Chondrocyte (in vitro differentiated cells): ENCODE data around the gene MRPL43. TPM values are rescaled to one million over a fixed set of nuclear protein-coding genes. Genes with fewer than 3 reads are reported as not detected.

Experiments used
- DNase-seq: peaks from one replicate; pipeline ENCODE4 v3.0.0; 2021; ENCODE audit warnings: mixed read lengths, low spot score
- H3K27ac Mint-ChIP-seq: one replicate; pipeline ENCODE4 v1.8.0; 2021; ENCODE audit warnings: mild to moderate bottlenecking, moderate library complexity, mixed read lengths; ENCODE audit not compliant: unreplicated experiment
- H3K27me3 Mint-ChIP-seq: 2 replicates; pipeline ENCODE4 v1.8.0; 2021; ENCODE audit warnings: low read depth, mixed read lengths
- H3K36me3 Mint-ChIP-seq: 2 replicates; pipeline ENCODE4 v1.8.0; 2021; ENCODE audit warnings: low read depth, mixed read lengths
- H3K4me1 Mint-ChIP-seq: 2 replicates; pipeline ENCODE4 v1.8.0; 2021; ENCODE audit warnings: low read depth, mild to moderate bottlenecking, mixed read lengths
- H3K4me3 Mint-ChIP-seq: one replicate; pipeline ENCODE4 v1.8.0; 2021; ENCODE audit warnings: mild to moderate bottlenecking, moderate library complexity, mixed read lengths; ENCODE audit not compliant: unreplicated experiment
- H3K9me3 Mint-ChIP-seq: 2 replicates; pipeline ENCODE4 v1.8.0; 2021; ENCODE audit warnings: low read depth, mixed read lengths
- CTCF ChIP-seq: fragments of 200-600 bp; sonication (generic); IDR thresholded peaks from 2 replicates; pipeline ENCODE4 v1.5.0; 2021; ENCODE audit warnings: antibody characterized with exemption, mild to moderate bottlenecking, moderate library complexity
- total RNA-seq: library from RNA; stranded (reverse); gene quantifications from 3 replicates; pipeline ENCODE4 v1.2.1, GENCODE V29; 2021

The MRPL43 gene
- total RNA-seq, 1 donor from 2014 or later, result 54.0 TPM

GRCh38 chr10:100985336-100985735 is 2.0 kb downstream of the MRPL43 start:
- DNase-seq, result peak; percentile 53
- H3K4me1 Mint-ChIP-seq, result peaks cover 27% of the 10 kb centered on the region
- no peak for TF ChIP-seq CTCF
- H3K27ac Mint-ChIP-seq, result no peak overlapping the region
- H3K4me3 Mint-ChIP-seq, result no peak overlapping the region
- H3K36me3 Mint-ChIP-seq, result peaks cover 5% of the 10 kb centered on the region
- no peaks in the 10 kb centered on the region for H3K27me3 Mint-ChIP-seq
- H3K9me3 Mint-ChIP-seq, result no peaks in the 10 kb centered on the region

GRCh38 chr10:100984672-100985177 is 2.6 kb downstream of the MRPL43 start:
- peaks cover 27% of the 10 kb centered on the region for H3K4me1 Mint-ChIP-seq

GRCh38 chr10:100983868-100984671 is 3.2 kb downstream of the MRPL43 start:
- H3K36me3 Mint-ChIP-seq, result peaks cover 5% of the 10 kb centered on the region
- H3K4me3 Mint-ChIP-seq, result no peak overlapping the region
- H3K9me3 Mint-ChIP-seq, result no peaks in the 10 kb centered on the region
- no peaks in the 10 kb centered on the region for H3K27me3 Mint-ChIP-seq
- DNase-seq, result peak; percentile 63
- H3K27ac Mint-ChIP-seq, result no peak overlapping the region
- no peak for TF ChIP-seq CTCF
- H3K4me1 Mint-ChIP-seq, result peaks cover 27% of the 10 kb centered on the region

More at GRCh38 chr10:100984672-100985177, 2.6 kb downstream of the MRPL43 start:
- Mint-ChIP-seq H3K27ac (no peak overlapping the region), H3K4me3 (no peak overlapping the region), H3K36me3 (peaks cover 4% of the 10 kb centered on the region), H3K9me3 (no peaks in the 10 kb centered on the region), H3K27me3 (no peaks in the 10 kb centered on the region)
- peak; percentile 54 for DNase-seq
- TF ChIP-seq CTCF, result no peak

- peak; percentile 88 for DNase-seq
- Mint-ChIP-seq H3K4me1 (peaks cover 26% of the 10 kb centered on the region), H3K4me3 (no peak overlapping the region), H3K27ac (no peak overlapping the region), H3K9me3 (no peaks in the 10 kb centered on the region), H3K36me3 (peaks cover 6% of the 10 kb centered on the region), H3K27me3 (no peaks in the 10 kb centered on the region)
- no peak for TF ChIP-seq CTCF
These were observed 4.1 kb downstream of the MRPL43 start for GRCh38 chr10:100982916-100983830.

DNA sequence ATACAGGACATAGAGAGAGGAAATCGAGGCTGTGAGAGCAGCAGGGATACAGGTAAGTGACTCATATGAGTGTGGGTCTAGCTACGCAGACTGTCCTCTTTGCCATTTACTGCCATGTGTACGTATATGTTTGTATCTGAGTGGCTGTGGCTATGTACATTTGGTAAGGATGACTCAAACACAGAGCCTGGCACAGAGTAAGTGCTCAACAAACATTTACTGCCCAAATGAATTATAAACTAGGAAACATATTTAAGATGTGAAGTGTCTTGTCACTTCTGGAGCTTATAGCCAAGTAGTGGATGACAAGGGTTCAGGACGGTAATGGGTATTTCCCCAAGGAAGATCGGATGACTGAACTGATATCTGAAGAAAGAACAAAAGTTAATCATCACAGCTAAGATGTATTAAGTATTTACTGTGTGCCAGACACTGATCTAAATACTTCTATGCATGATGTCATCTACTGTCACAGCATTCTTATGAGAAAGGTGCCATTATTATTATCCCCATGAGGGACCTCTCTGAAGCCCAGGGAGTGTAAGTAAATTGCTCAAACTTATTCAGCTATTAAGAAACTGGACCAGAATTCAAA is 6.0 kb downstream of the MRPL43 start:
- no peak overlapping the region for H3K4me3 Mint-ChIP-seq
- no peak for DNase-seq
- H3K4me1 Mint-ChIP-seq, result peaks cover 9% of the 10 kb centered on the region
- no peak for TF ChIP-seq CTCF
- H3K36me3 Mint-ChIP-seq, result peaks cover 6% of the 10 kb centered on the region
- H3K9me3 Mint-ChIP-seq, result no peaks in the 10 kb centered on the region
- H3K27me3 Mint-ChIP-seq, result no peaks in the 10 kb centered on the region
- no peak overlapping the region for H3K27ac Mint-ChIP-seq
